ENCODE results near the gene BSDC1.

DNA sequence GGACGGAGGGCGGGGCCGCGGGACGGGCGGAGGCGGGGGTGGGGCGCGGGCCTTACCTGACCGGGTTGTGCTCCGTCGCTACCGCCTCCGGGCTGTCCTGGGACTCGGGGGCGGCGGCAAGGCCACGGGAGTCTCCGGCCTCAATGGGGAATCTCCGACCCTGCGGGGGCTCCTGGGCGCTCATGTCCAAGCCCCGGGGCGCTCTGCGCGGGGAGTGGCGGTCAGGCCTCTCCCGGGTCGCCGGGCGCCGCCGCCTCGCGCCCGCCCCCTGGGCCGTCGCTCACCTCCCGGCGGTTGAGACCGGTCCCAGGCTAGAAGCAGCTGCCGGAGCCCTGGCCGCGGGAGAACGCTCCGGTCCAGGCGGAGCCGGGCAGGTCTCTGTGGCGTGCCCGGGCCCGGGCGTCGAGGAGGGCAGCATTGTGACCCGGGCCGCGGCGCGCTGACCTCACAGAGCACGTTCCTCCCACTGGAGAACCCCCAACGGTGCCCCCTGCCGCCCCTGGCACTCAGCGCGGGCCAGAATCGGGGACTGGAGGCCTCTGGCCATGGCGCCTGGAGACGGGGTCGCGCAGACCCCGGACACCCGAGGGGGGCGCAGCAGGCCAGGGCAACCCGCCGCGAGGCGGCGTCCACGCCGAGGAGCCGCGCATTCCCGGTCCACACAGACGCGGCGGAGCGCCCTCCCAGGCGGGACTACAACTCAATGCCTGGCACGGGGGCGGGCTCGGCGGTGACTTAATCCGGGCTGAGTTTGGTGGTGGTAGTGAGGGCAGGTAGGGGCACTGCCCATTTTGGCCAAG, 32.4 kb downstream of the BSDC1 start:
- TF ChIP-seq, protein P1, sequence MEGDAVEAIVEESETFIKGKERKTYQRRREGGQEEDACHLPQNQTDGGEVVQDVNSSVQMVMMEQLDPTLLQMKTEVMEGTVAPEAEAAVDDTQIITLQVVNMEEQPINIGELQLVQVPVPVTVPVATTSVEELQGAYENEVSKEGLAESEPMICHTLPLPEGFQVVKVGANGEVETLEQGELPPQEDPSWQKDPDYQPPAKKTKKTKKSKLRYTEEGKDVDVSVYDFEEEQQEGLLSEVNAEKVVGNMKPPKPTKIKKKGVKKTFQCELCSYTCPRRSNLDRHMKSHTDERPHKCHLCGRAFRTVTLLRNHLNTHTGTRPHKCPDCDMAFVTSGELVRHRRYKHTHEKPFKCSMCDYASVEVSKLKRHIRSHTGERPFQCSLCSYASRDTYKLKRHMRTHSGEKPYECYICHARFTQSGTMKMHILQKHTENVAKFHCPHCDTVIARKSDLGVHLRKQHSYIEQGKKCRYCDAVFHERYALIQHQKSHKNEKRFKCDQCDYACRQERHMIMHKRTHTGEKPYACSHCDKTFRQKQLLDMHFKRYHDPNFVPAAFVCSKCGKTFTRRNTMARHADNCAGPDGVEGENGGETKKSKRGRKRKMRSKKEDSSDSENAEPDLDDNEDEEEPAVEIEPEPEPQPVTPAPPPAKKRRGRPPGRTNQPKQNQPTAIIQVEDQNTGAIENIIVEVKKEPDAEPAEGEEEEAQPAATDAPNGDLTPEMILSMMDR (IDR thresholded peaks at IDR 0.05), result peak in 4 of 7 experiments; percentile 17 to 36 (median 24)
- TF ChIP-seq POLR2A (IDR thresholded peaks at IDR 0.05), result no peak

Data from stomach (tissue), 4 donors.